Body of pancreas (tissue), 4 donors: ENCODE results near the gene P2RX3. TPM values are rescaled to one million over a fixed set of nuclear protein-coding genes. Genes with fewer than 3 reads are reported as not detected.

Source experiments
- ATAC-seq: fragments of 150-250 bp; one replicate; pipeline ENCODE4 v1.9.1; 2016
- DNase-seq, 4 donors: peaks; one replicate each; pipeline ENCODE4 v3.0.0-alpha.2; 2019
- H3K27ac ChIP-seq, 4 donors: fragments of 200-600 bp; sonication (generic); 1 replicate in 3 of 4; 2 replicates in 1 of 4; pipeline versions ENCODE4 v1.5.1 to v1.6.1; 2016 to 2019; ENCODE audit warnings: mild to moderate bottlenecking in 1 of 4, mixed read lengths in 1 of 4, moderate library complexity in 1 of 4
- H3K27me3 ChIP-seq, 2 donors: fragments of 200-600 bp; sonication (generic); one replicate each; pipeline ENCODE4 v1.6.0; 2016; ENCODE audit warnings: mild to moderate bottlenecking in 1 of 2
- H3K36me3 ChIP-seq, 2 donors: fragments of 200-600 bp; sonication (generic); replicated peaks in 1 of 2; 2 replicates each; pipeline ENCODE4 v1.5.1; 2016; ENCODE audit warnings: low read depth in 2 of 2; ENCODE audit not compliant: insufficient read depth in 1 of 2
- H3K4me1 ChIP-seq: fragments of 200-600 bp; sonication (generic); one replicate; pipeline ENCODE4 v1.6.0; 2016
- H3K4me3 ChIP-seq, 2 donors: fragments of 200-600 bp; sonication (generic); 1 replicate in 1 of 2; 2 replicates in 1 of 2; pipeline ENCODE4 v1.5.1; 2016 to 2019
- H3K9me3 ChIP-seq, 3 donors: fragments of 200-600 bp; sonication (generic); 1 replicate in 2 of 3; 2 replicates in 1 of 3; pipeline ENCODE4 v1.5.1; 2016
- POLR2A ChIP-seq, 3 donors: fragments of 450-650 bp; IDR thresholded peaks; one replicate each; pipeline ENCODE4 v1.6.1; 2016; ENCODE audit warnings: antibody characterized with exemption in 3 of 3, mild to moderate bottlenecking in 2 of 3
- WGBS, 2 donors: methylation state at CpG; one replicate each; pipeline ENCODE4 v1.1.5; 2017; 5-methylcytosine and 5-hydroxymethylcytosine counted together
- intact Hi-C: fragments of 100-400 bp; cut with DNase I; formaldehyde crosslinking; loops from one replicate; pipeline ENCODE4 v1.15.1; 2023
- total RNA-seq, 2 donors: library from RNA; depleted of rRNA; stranded (reverse); fragments of >200 nt; gene quantifications; one replicate each; pipeline ENCODE4 v1.1.0, GENCODE V29; 2016
- TF ChIP-seq, protein P1 (sequence below), 7 experiments: fragments of 450-650 bp in 4 of 7; fragments of 200-600 bp in 3 of 7; sonication (generic) in 3 of 7; IDR thresholded peaks; one replicate each; pipeline ENCODE4 v1.5.1; 2016 to 2019; ENCODE audit warnings: antibody characterized with exemption in 7 of 7

The P2RX3 gene
- total RNA-seq, 2 donors from 2014 or later, result not detected

DNA sequence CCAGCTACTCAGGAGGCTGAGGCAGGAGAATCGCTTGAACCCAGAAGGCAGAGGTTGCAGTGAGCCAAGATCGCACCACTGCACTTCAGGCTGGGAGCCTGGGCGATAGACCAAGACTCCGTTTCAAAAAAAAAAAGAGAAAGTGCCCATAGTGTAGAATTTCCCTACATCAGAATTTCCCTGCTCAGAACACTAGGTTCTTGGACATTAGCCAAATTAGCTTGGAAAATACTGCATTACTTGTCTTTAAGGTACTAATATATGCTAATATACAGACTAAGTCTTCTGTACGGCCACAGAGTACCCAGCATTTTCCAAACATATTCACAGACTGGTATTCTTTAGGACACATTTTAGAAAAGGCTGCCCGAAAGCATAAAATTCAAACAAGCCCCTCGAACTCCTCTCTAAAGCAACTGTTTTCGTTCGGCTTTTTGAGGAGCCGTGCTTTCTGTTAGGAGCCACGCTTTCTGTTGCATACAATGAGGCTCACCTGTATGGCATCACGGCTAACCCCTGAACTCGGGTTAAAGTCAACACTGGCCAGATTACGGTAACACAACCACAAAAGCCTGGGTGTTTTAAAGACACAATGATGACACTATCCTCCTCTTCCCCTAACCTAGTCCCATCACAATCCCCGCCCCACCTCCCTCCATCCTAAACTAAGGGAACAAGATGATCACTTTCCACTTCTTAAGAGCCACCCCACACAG, 31.8 kb upstream of the P2RX3 start:
- Histone ChIP-seq H3K4me3 (no peak overlapping the region), H3K36me3 (peaks cover 10 to 20% of the 10 kb centered on the region in 2 donors), H3K27me3 (no peaks in the 10 kb centered on the region), H3K27ac (no peak overlapping the region), H3K4me1 (peaks cover 69% of the 10 kb centered on the region), H3K9me3 (no peaks in the 10 kb centered on the region)
- TF ChIP-seq, protein P1, sequence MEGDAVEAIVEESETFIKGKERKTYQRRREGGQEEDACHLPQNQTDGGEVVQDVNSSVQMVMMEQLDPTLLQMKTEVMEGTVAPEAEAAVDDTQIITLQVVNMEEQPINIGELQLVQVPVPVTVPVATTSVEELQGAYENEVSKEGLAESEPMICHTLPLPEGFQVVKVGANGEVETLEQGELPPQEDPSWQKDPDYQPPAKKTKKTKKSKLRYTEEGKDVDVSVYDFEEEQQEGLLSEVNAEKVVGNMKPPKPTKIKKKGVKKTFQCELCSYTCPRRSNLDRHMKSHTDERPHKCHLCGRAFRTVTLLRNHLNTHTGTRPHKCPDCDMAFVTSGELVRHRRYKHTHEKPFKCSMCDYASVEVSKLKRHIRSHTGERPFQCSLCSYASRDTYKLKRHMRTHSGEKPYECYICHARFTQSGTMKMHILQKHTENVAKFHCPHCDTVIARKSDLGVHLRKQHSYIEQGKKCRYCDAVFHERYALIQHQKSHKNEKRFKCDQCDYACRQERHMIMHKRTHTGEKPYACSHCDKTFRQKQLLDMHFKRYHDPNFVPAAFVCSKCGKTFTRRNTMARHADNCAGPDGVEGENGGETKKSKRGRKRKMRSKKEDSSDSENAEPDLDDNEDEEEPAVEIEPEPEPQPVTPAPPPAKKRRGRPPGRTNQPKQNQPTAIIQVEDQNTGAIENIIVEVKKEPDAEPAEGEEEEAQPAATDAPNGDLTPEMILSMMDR (IDR thresholded peaks at IDR 0.05), result no peak
- no peak for TF ChIP-seq POLR2A (IDR thresholded peaks at IDR 0.05)
- DNase-seq, result no peak
- 82 to 83% methylated on average over 15 of the region's 15 CpGs for WGBS, 2 donors
- ATAC-seq, result no peak
- intact Hi-C loops, result no loop called here

DNA sequence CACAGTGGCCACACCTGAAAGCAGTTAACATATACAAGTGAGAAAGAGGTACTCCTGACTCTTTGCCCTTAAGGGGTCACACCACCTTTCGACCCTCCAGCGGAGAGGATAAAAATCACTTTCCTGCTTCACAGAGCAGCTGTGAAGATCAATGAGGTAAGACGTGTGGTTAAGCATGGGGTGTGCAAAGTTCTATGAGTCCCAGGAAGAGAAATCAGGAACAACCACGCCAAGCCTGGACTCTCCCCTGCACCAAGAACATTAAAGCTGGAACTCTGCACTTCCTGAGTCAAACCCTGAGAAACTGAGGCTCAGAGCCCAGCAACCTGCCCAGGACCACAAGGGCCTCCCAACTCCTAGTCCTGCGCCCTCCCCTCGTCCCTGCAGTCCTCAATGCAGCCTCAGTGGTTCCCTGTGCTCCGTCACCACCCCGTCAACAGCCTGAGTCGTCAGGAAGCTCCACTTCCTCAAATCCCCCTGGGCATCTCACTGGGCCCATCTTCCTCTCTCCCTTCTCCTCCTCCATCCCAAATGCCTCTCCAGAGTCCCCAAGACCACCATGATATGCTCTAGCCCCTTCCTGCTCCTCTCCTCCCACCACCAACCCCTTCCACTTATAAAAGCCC, 31.1 kb upstream of the P2RX3 start:
- no peaks in the 10 kb centered on the region for H3K27me3 ChIP-seq
- H3K27ac ChIP-seq, result no peak overlapping the region
- peaks cover 3 to 13% of the 10 kb centered on the region in 2 donors for H3K36me3 ChIP-seq
- DNase-seq (no peak), ATAC-seq (no peak)
- TF ChIP-seq, protein P1 (IDR thresholded peaks at IDR 0.05), result no peak
- no peak for TF ChIP-seq POLR2A (IDR thresholded peaks at IDR 0.05)
- H3K9me3 ChIP-seq, result no peaks in the 10 kb centered on the region
- 70 to 82% methylated on average over 9 of the region's 9 CpGs for WGBS, 2 donors
- intact Hi-C loops, result no loop called here
- H3K4me1 ChIP-seq, result peaks cover 77% of the 10 kb centered on the region
- H3K4me3 ChIP-seq, result no peak overlapping the region

GRCh38 chr11:57307666-57308270, 30.4 kb upstream of the P2RX3 start:
- Histone ChIP-seq H3K4me3 (no peak overlapping the region), H3K36me3 (peaks cover 0 to 6% of the 10 kb centered on the region in 2 donors), H3K4me1 (peaks cover 84% of the 10 kb centered on the region), H3K27me3 (no peaks in the 10 kb centered on the region), H3K27ac (no peak overlapping the region), H3K9me3 (no peaks in the 10 kb centered on the region)
- no peak for TF ChIP-seq POLR2A (IDR thresholded peaks at IDR 0.05)
- TF ChIP-seq, protein P1 (IDR thresholded peaks at IDR 0.05), result no peak
- WGBS, 2 donors, result 69 to 70% methylated on average over 7 of the region's 7 CpGs
- DNase-seq (no peak), ATAC-seq (no peak)
- intact Hi-C loops, result no loop called here

DNA sequence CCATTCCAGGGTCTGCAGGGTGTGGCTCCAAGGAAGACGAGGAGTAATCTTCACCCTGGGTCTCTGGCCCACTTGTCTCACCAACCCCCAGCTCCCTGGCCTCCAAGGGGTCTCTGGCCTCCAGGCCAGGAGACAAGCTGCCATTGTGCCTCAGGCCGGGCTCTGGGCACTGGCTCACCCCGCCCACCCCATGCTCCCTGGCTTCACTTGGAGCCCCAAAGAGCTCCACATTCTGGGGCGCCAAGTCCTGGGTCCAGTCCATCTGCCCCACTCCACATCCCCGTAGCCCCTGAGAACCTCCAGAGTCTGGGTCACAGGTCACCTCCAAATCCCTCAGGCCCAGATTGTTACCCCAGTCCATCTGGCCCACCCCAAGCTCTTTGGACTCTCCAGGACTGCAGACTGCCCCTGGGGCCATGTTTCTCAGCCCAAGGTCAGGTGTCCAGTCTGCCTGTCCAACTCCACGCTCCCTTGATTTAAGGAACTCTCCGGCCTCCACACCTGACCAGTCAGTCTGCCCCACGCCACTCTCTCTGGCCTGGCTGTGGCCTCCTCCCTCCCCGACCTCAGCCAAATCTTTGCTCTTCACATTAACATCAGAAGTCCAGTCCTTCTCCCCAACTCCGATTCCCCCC, 29.6 kb upstream of the P2RX3 start:
- Histone ChIP-seq H3K4me1 (peaks cover 89% of the 10 kb centered on the region), H3K4me3 (no peak overlapping the region), H3K36me3 (peaks cover 0 to 6% of the 10 kb centered on the region in 2 donors), H3K27ac (peak overlapping the region in 2 of 4 donors; percentile 24 to 25), H3K27me3 (no peaks in the 10 kb centered on the region), H3K9me3 (no peaks in the 10 kb centered on the region)
- ATAC-seq, result no peak
- 95 to 97% methylated on average over 10 of the region's 10 CpGs for WGBS, 2 donors
- no peak for DNase-seq
- TF ChIP-seq POLR2A (IDR thresholded peaks at IDR 0.05), result no peak
- TF ChIP-seq, protein P1 (IDR thresholded peaks at IDR 0.05), result no peak
- intact Hi-C loops, result no loop called here
